Type B pancreatic cell (in vitro differentiated cells): Measurements from ENCODE around the gene CMTM3. TPM values are rescaled to one million over a fixed set of nuclear protein-coding genes. Genes with fewer than 3 reads are reported as not detected.

Source experiments
- DNase-seq: peaks from one replicate; pipeline ENCODE4 v3.0.0; 2021; ENCODE audit warnings: mixed read lengths; ENCODE audit not compliant: unreplicated experiment; ENCODE audit errors: extremely low spot score
- H3K27ac Mint-ChIP-seq: 2 replicates; pipeline ENCODE4 v1.8.0; 2021; ENCODE audit warnings: mild to moderate bottlenecking, mixed read lengths
- H3K27me3 Mint-ChIP-seq: 2 replicates; pipeline ENCODE4 v1.8.0; 2021; ENCODE audit warnings: mixed read lengths
- H3K36me3 Mint-ChIP-seq: 2 replicates; pipeline ENCODE4 v1.8.0; 2021; ENCODE audit warnings: mixed read lengths
- H3K4me1 Mint-ChIP-seq: one replicate; pipeline ENCODE4 v1.8.0; 2021; ENCODE audit warnings: mixed read lengths; ENCODE audit not compliant: unreplicated experiment
- H3K4me3 Mint-ChIP-seq: 2 replicates; pipeline ENCODE4 v1.8.0; 2021; ENCODE audit warnings: mild to moderate bottlenecking, mixed read lengths
- H3K9me3 Mint-ChIP-seq: 2 replicates; pipeline ENCODE4 v1.8.0; 2021; ENCODE audit warnings: mixed read lengths
- total RNA-seq: library from RNA; stranded (reverse); gene quantifications from 2 replicates; pipeline ENCODE4 v1.2.1, GENCODE V29; 2021; ENCODE audit warnings: low replicate concordance
- TF ChIP-seq, protein P1 (sequence below): fragments of 200-600 bp; sonication (generic); conservative IDR thresholded peaks from 2 replicates; pipeline ENCODE4 v1.5.0; 2021; ENCODE audit warnings: antibody characterized with exemption, mild to moderate bottlenecking

Gene CMTM3
- total RNA-seq, 1 donor from 2014 or later, result 45.2 TPM

DNA sequence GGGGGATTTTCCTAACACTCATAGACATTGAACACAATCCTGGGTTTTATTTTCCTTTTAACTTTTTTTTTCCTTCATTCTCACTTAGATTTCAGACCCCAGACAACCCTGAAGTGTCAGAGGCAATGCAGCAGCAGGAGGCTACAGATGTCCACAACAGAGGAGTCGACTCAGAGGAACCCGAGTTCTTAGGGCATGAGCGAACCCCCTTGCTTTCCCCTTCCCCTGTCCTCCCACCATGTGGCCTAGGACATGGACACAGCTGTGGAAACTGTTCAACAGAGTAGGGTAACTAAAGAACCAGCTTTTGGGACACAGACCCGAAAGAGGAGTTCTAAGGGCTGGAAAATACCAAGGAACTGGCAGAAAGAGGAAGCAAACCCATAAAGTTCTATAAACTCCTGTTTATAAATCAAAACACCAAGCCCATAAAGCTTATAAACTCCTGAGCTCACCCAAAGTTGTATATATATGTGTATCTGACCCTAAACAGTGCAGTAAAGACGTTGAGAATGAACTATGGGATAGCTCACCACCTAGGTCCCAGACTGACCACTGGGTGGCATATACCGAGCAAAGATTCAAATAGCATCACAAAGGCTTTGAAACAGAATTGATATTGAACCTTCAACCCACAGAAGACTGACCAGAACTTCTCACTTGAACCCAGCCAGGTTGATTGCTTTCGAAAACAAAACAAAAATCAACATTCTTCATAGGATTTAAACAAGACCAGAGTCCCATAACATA is 58.1 kb downstream of the CMTM3 start:
- H3K27ac Mint-ChIP-seq, result no peak overlapping the region
- no peaks in the 10 kb centered on the region for H3K36me3 Mint-ChIP-seq
- no peak overlapping the region for H3K4me3 Mint-ChIP-seq

More for the DNA sequence above, 58.1 kb downstream of the CMTM3 start:
- Mint-ChIP-seq H3K9me3 (no peaks in the 10 kb centered on the region), H3K4me1 (peaks cover 31% of the 10 kb centered on the region), H3K27me3 (no peaks in the 10 kb centered on the region)
- DNase-seq, result no peak
- TF ChIP-seq, protein P1, sequence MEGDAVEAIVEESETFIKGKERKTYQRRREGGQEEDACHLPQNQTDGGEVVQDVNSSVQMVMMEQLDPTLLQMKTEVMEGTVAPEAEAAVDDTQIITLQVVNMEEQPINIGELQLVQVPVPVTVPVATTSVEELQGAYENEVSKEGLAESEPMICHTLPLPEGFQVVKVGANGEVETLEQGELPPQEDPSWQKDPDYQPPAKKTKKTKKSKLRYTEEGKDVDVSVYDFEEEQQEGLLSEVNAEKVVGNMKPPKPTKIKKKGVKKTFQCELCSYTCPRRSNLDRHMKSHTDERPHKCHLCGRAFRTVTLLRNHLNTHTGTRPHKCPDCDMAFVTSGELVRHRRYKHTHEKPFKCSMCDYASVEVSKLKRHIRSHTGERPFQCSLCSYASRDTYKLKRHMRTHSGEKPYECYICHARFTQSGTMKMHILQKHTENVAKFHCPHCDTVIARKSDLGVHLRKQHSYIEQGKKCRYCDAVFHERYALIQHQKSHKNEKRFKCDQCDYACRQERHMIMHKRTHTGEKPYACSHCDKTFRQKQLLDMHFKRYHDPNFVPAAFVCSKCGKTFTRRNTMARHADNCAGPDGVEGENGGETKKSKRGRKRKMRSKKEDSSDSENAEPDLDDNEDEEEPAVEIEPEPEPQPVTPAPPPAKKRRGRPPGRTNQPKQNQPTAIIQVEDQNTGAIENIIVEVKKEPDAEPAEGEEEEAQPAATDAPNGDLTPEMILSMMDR, result peak; percentile 65

Other genes with a start within 250 kb of the CMTM3 start
- gene CDH5, start 238.0 kb upstream of the CMTM3 start, total RNA-seq, result 0.40 and 0.46 TPM in 2 replicates
- 1.1 and 3.2 TPM in 2 replicates for gene BEAN1, start 177.4 kb upstream of the CMTM3 start, total RNA-seq
- gene TK2, start 54.6 kb upstream of the CMTM3 start, total RNA-seq, result 14.6 and 18.4 TPM in 2 replicates
- 21.2 and 36.3 TPM in 2 replicates for gene CKLF, start 52.1 kb upstream of the CMTM3 start, total RNA-seq
- 3.4 and 8.4 TPM in 2 replicates for gene CMTM1, start 38.3 kb upstream of the CMTM3 start, total RNA-seq
- gene CMTM2, start 25.2 kb upstream of the CMTM3 start, total RNA-seq, result 0.41 TPM in 1 of 2 replicates, not detected in the other
- gene CMTM4, start 92.0 kb downstream of the CMTM3 start, total RNA-seq, result 64.4 and 72.1 TPM in 2 replicates
- 113 and 135 TPM in 2 replicates for gene DYNC1LI2, start 146.9 kb downstream of the CMTM3 start, total RNA-seq
- 0.41 TPM in 1 of 2 replicates, not detected in the other for gene TERB1, start 196.9 kb downstream of the CMTM3 start, total RNA-seq
- gene NAE1, start 226.3 kb downstream of the CMTM3 start, total RNA-seq, result 69.4 and 92.5 TPM in 2 replicates
- gene CA7, start 239.7 kb downstream of the CMTM3 start, total RNA-seq, result 0.70 and 1.2 TPM in 2 replicates